CD4-positive, alpha-beta T cell (primary cell): ENCODE results near the gene FNDC8. TPM values are rescaled to one million over a fixed set of nuclear protein-coding genes. Genes with fewer than 3 reads are reported as not detected.

Experiments used
- ATAC-seq: fragments of 200-7000 bp; cut with Tn5 transposase; one replicate; pipeline ENCODE4 v1.10.0; 2022; ENCODE audit warnings: mild to moderate bottlenecking; ENCODE audit not compliant: poor library complexity
- CTCF ChIA-PET: fragments of 350-600 bp; sonication (Branson Sonifier 250); formaldehyde crosslinking; loops from one replicate; lab custom pipeline; 2021; ENCODE audit warnings: antibody characterized with exemption, inconsistent platforms; lab: Charles Lee
- POLR2A ChIA-PET: fragments of 350-600 bp; sonication (Branson Sonifier 250); formaldehyde crosslinking; loops from one replicate; lab custom pipeline; 2021; ENCODE audit warnings: antibody characterized with exemption, inconsistent platforms; lab: Charles Lee
- DNase-seq, 14 experiments: peaks; one replicate each; pipeline ENCODE4 v3.0.0-alpha.2; 2013 to 2020; ENCODE audit warnings: mixed read lengths in 2 of 14
- H3K27ac ChIP-seq, 2 donors: one replicate each; pipeline versions ENCODE4 v1.5.1 to v1.7.0; 2013; ENCODE audit warnings: low read length in 2 of 2, low read depth in 1 of 2, mild to moderate bottlenecking in 1 of 2
- H3K27me3 ChIP-seq, 2 experiments: 1 replicate in 1 of 2; 2 replicates in 1 of 2; pipeline versions ENCODE4 v1.6.1 to v1.7.0; 2013; ENCODE audit warnings: low read length in 2 of 2, control low read depth in 1 of 2, mild to moderate bottlenecking in 1 of 2, moderate library complexity in 1 of 2; ENCODE audit not compliant: insufficient read depth in 2 of 2, control insufficient read depth in 1 of 2
- H3K36me3 ChIP-seq: one replicate; pipeline ENCODE4 v1.6.1; 2013; ENCODE audit warnings: low read length, control low read depth; ENCODE audit not compliant: insufficient read depth
- H3K4me1 ChIP-seq: one replicate; pipeline ENCODE4 v1.6.1; 2013; ENCODE audit warnings: low read length, control low read depth; ENCODE audit not compliant: insufficient read depth
- H3K4me3 ChIP-seq: one replicate; pipeline ENCODE4 v1.5.1; 2013; ENCODE audit warnings: mild to moderate bottlenecking, low read length, moderate library complexity
- H3K9me3 ChIP-seq, 2 experiments: 1 replicate in 1 of 2; 2 replicates in 1 of 2; pipeline versions ENCODE4 v1.6.1 to v1.7.0; 2013; ENCODE audit warnings: low read length in 2 of 2, mild to moderate bottlenecking in 2 of 2, control low read depth in 1 of 2, moderate library complexity in 1 of 2; ENCODE audit not compliant: control insufficient read depth in 1 of 2, insufficient read depth in 1 of 2
- H3K27ac Mint-ChIP-seq: one replicate; pipeline ENCODE4 v1.8.0; 2020; ENCODE audit warnings: mixed read lengths
- H3K27me3 Mint-ChIP-seq: one replicate; pipeline ENCODE4 v1.8.0; 2021; ENCODE audit warnings: mixed read lengths
- H3K36me3 Mint-ChIP-seq: one replicate; pipeline ENCODE4 v1.8.0; 2021; ENCODE audit warnings: low read depth, mixed read lengths
- H3K4me1 Mint-ChIP-seq: one replicate; pipeline ENCODE4 v1.8.0; 2021; ENCODE audit warnings: low read depth, mixed read lengths
- H3K4me3 Mint-ChIP-seq: one replicate; pipeline ENCODE4 v1.8.0; 2020; ENCODE audit warnings: mild to moderate bottlenecking, mixed read lengths
- H3K9me3 Mint-ChIP-seq: one replicate; pipeline ENCODE4 v1.8.0; 2020; ENCODE audit warnings: mixed read lengths
- intact Hi-C, 2 experiments: fragments of 100-400 bp; cut with DNase I in 1 of 2; cut with micrococcal nuclease in 1 of 2; formaldehyde crosslinking; loops; one replicate each; pipeline versions ENCODE4 v1.15.1 to v1.9.0; 2023 to 2025; cut with DNase I, micrococcal nuclease
- total RNA-seq, 174 experiments: library from RNA in 2 of 174; stranded (reverse) in 2 of 174; gene quantifications; one replicate each; pipeline ENCODE4 v1.2.3 and lab custom pipeline; 2021 to 2026
- TF ChIP-seq, protein P1 (sequence below): fragments of 200-600 bp; IDR thresholded peaks from one replicate; pipeline ENCODE4 v1.8.0; 2022; ENCODE audit warnings: antibody characterized with exemption, mild to moderate bottlenecking

The FNDC8 gene
- total RNA-seq, 2 experiments from 2014 or later = not detected

DNA sequence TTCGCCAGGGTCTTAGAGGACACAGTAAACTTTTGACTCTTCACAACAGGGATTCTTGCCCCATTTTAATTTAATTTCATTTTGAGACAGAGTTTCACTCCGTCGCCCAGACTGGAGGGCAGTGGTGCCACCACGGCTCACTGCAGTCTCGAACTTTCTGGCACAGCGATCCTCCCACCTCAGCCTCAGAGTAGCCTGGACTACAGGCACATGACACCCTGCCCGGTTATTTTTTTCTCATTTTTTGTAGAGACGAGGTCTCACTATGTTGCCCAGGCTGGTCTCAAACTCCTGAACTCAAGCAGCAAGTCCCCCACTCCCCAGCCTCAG lies 21.0 kb downstream of the FNDC8 start:
- H3K27ac ChIP-seq = no peak overlapping the region
- POLR2A ChIA-PET = interaction anchor here (0.9 to 3.5 kb wide), 10 partner anchors 8 to 444 kb away, joined by 3 to 18 read pairs (median 5); partner anchors contain the start of genes AP2B1, CCT6B, PEX12 and RAD51D
- H3K4me3 Mint-ChIP-seq = peak overlapping the region; percentile 90

DNA sequence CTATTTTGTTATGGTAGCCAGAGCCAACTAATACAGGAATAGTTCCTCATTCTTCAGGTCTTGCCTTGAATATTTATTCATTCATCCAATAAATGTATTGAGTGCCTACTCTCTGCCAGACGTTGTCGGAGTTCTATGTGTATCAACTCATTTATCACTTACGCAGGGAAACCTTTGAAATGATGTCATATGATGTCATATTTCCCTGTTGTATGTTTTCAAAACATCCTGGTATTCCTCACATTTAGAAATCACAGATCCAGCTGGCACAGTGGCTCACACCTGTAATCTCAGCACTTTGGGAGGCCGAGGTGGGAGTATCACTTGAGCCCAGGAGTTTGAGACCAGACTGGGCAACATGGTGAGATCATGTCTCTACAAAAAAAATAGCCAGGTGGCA lies 23.4 kb downstream of the FNDC8 start:
- no peaks in the 10 kb centered on the region for H3K9me3 Mint-ChIP-seq
- DNase-seq (no peak), ATAC-seq (no peak)
- intact Hi-C loops = no loop called here
- Histone ChIP-seq H3K4me3 (no peak overlapping the region), H3K4me1 (peaks cover 25% of the 10 kb centered on the region), H3K9me3 (no peaks in the 10 kb centered on the region), H3K27ac (no peak overlapping the region), H3K27me3 (no peaks in the 10 kb centered on the region), H3K36me3 (peaks cover 2% of the 10 kb centered on the region)
- H3K27ac Mint-ChIP-seq = no peak overlapping the region
- no peaks in the 10 kb centered on the region for H3K27me3 Mint-ChIP-seq
- CTCF ChIA-PET = interaction anchor here (1.2 kb wide), 1 partner anchor 16 kb away, joined by 3 read pairs; no protein-coding TSS in a partner anchor
- no peak overlapping the region for H3K4me3 Mint-ChIP-seq
- peaks cover 17% of the 10 kb centered on the region for H3K4me1 Mint-ChIP-seq
- TF ChIP-seq, protein P1, sequence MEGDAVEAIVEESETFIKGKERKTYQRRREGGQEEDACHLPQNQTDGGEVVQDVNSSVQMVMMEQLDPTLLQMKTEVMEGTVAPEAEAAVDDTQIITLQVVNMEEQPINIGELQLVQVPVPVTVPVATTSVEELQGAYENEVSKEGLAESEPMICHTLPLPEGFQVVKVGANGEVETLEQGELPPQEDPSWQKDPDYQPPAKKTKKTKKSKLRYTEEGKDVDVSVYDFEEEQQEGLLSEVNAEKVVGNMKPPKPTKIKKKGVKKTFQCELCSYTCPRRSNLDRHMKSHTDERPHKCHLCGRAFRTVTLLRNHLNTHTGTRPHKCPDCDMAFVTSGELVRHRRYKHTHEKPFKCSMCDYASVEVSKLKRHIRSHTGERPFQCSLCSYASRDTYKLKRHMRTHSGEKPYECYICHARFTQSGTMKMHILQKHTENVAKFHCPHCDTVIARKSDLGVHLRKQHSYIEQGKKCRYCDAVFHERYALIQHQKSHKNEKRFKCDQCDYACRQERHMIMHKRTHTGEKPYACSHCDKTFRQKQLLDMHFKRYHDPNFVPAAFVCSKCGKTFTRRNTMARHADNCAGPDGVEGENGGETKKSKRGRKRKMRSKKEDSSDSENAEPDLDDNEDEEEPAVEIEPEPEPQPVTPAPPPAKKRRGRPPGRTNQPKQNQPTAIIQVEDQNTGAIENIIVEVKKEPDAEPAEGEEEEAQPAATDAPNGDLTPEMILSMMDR = no peak
- H3K36me3 Mint-ChIP-seq = peaks cover 6% of the 10 kb centered on the region
- POLR2A ChIA-PET = no interaction called here

More for the DNA sequence above, 21.0 kb downstream of the FNDC8 start:
- Mint-ChIP-seq H3K9me3 (no peaks in the 10 kb centered on the region), H3K4me1 (peaks cover 17% of the 10 kb centered on the region), H3K27ac (peak overlapping the region; percentile 75), H3K27me3 (no peaks in the 10 kb centered on the region), H3K36me3 (peaks cover 25% of the 10 kb centered on the region)
- no peak for DNase-seq
- H3K9me3 ChIP-seq = no peaks in the 10 kb centered on the region
- TF ChIP-seq, protein P1 = peak; percentile 54
- H3K27me3 ChIP-seq = no peaks in the 10 kb centered on the region
- ATAC-seq = no peak
- H3K36me3 ChIP-seq = peaks cover 25% of the 10 kb centered on the region
- peaks cover 28% of the 10 kb centered on the region for H3K4me1 ChIP-seq
- intact Hi-C loops = loop anchor here (1.0 to 2.0 kb wide), 2 partner anchors 436 kb away; partner anchors contain the start of gene PEX12 (in 2 of the 2)
- peak overlapping the region; percentile 98 for H3K4me3 ChIP-seq
- CTCF ChIA-PET = interaction anchor here (1.0 to 1.7 kb wide), 5 partner anchors 19 to 445 kb away, joined by 3 to 5 read pairs (median 3); partner anchors contain the start of genes AP2B1 and PEX12

- no peaks in the 10 kb centered on the region for H3K27me3 Mint-ChIP-seq
- no peaks in the 10 kb centered on the region for H3K36me3 Mint-ChIP-seq
- POLR2A ChIA-PET = interaction anchor here (1.2 kb wide), 1 partner anchor 15 kb away, joined by 4 read pairs; no protein-coding TSS in a partner anchor
- H3K9me3 Mint-ChIP-seq = no peaks in the 10 kb centered on the region
- no peak overlapping the region for H3K4me3 Mint-ChIP-seq
- H3K27ac ChIP-seq = no peak overlapping the region
- ATAC-seq (no peak), DNase-seq (no peak)
- no peak overlapping the region for H3K4me3 ChIP-seq
- H3K27me3 ChIP-seq = no peaks in the 10 kb centered on the region
- TF ChIP-seq, protein P1 = no peak
- no peaks in the 10 kb centered on the region for H3K9me3 ChIP-seq
- H3K27ac Mint-ChIP-seq = no peak overlapping the region
- no peaks in the 10 kb centered on the region for H3K36me3 ChIP-seq
- H3K4me1 ChIP-seq = peaks cover 11% of the 10 kb centered on the region
- H3K4me1 Mint-ChIP-seq = peaks cover 12% of the 10 kb centered on the region
- intact Hi-C loops = no loop called here
- CTCF ChIA-PET = no interaction called here
Observed at GRCh38 chr17:35146214-35146833, 24.9 kb downstream of the FNDC8 start.
